GM12878 (cell line): ENCODE data around the gene TTF2. TPM values are rescaled to one million over a fixed set of nuclear protein-coding genes. Genes with fewer than 3 reads are reported as not detected.

Source experiments
- EED ChIP-seq: sonication (generic); IDR thresholded peaks from 2 replicates; pipeline ENCODE4 v1.6.1; 2016; ENCODE audit warnings: antibody characterized with exemption, low read depth
- LARP7 ChIP-seq: fragments of 450-650 bp; IDR thresholded peaks from 2 replicates; pipeline ENCODE4 v1.6.1; 2017; ENCODE audit warnings: mild to moderate bottlenecking
- MTA3 ChIP-seq: IDR thresholded peaks from 2 replicates; pipeline ENCODE4 v1.6.1; 2012; ENCODE audit warnings: low read length, inconsistent platforms, borderline replicate concordance
- SPI1 ChIP-seq: IDR thresholded peaks from 2 replicates; pipeline ENCODE4 v1.6.1; 2011; ENCODE audit warnings: low read depth, mild to moderate bottlenecking, low read length, moderate library complexity, borderline replicate concordance; ENCODE audit not compliant: insufficient read depth
- SRF ChIP-seq, 2 experiments: IDR thresholded peaks; 2 replicates each; pipeline ENCODE4 v1.6.1; 2011; ENCODE audit warnings: low read depth in 2 of 2, low read length in 2 of 2, mild to moderate bottlenecking in 1 of 2, moderate library complexity in 1 of 2
- polyA plus RNA-seq, 11 experiments: library from polyadenylated mRNA; depleted of rRNA in 4 of 11; unstranded in 6 of 11; stranded (reverse) in 5 of 11; fragments of >200 nt; fragmentation: Nextera tagmentation in 4 of 11; fragmentation: Illumina TruSeq in 1 of 11; extraction: Ambion mirVana in 4 of 11; extraction: Trizol in 1 of 11; gene quantifications; 1 replicate in 1 of 11; 2 replicates in 10 of 11; pipeline versions ENCODE4 v1.2.1 to v1.2.3, GENCODE V29; 2011 to 2016; ENCODE audit warnings: inconsistent platforms in 2 of 11, missing spikeins in 2 of 11, low read depth in 1 of 11
- total RNA-seq, 4 experiments: library from RNA; depleted of rRNA in 3 of 4; stranded (reverse); fragments of >200 nt in 3 of 4; fragmentation: Illumina TruSeq in 1 of 4; extraction: Trizol in 1 of 4; gene quantifications; 2 replicates each; pipeline versions ENCODE4 v1.2.1 to v1.2.3, GENCODE V29; 2013 to 2021
- TF ChIP-seq, protein P1 (sequence below): fragments of 150-350 bp; IDR thresholded peaks from 2 replicates; pipeline ENCODE4 v1.6.1; 2016; ENCODE audit warnings: low read depth, low read length
- TF ChIP-seq, protein P2 (sequence below): fragments of 450-650 bp; IDR thresholded peaks from 2 replicates; pipeline ENCODE4 v1.6.1; 2017; ENCODE audit warnings: mild to moderate bottlenecking, low read depth, inconsistent platforms; ENCODE audit not compliant: poor library complexity, severe bottlenecking
- TF ChIP-seq, protein P3 (sequence below): fragments of 450-650 bp; conservative IDR thresholded peaks from 2 replicates; pipeline ENCODE4 v1.6.1; 2017; ENCODE audit warnings: mild to moderate bottlenecking, moderate library complexity
- TF ChIP-seq, protein P4 (sequence below): fragments of 450-650 bp; IDR thresholded peaks from 2 replicates; pipeline ENCODE4 v1.6.1; 2018; ENCODE audit warnings: borderline replicate concordance, mild to moderate bottlenecking; ENCODE audit not compliant: partially characterized antibody
- TF ChIP-seq, protein P5 (sequence below): fragments of 450-650 bp; IDR thresholded peaks from 2 replicates; pipeline ENCODE4 v1.6.1; 2016; ENCODE audit warnings: mild to moderate bottlenecking
- TF ChIP-seq, protein P6 (sequence below): fragments of 150-350 bp; IDR thresholded peaks from 2 replicates; pipeline ENCODE4 v1.6.1; 2014; ENCODE audit warnings: mild to moderate bottlenecking, low read depth, low read length

The TTF2 gene
- total and polyA plus RNA-seq, 10 of the 15 experiments (the other 5 are each of a cell fraction or from before 2014, with no cell fraction given) = 17.7 to 134 (median 78.2) TPM

DNA sequence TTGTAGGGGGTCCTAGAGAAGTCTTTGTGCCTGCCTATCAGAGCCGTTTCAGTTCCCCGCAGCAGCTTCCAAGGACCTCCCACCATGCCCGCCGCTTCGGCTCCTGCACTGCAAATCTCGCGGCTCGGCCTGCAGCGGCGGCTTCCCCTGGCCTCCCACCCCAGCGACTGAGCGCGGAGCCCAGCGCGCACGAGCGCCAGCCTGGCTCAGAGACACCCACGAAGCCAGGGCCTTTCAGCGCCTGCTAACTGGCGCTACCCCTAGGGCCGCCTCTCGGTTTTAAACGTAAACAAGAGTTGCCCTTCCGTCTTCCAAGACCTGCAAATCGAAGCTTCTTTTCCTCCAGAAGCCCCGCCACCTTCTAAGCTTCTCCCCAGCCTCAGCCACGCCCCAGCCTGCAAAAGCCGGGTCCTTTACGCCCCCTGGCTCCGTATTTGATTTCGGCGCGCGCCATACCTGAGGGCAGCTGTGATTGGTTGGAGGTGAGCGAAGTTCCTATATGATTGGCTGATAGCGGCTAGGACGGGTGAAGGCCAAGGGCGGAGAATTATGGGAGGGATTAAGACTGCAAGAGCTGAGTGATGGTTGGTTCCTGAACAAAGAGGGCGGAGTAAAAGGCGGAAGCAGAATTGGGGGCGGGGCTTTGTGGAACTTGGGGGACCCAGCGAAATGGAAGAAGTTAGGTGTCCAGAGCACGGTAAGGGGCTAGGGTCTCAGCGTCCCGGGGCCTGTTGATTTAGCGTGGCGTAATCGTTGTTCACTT lies at the start of gene TTF2 (continued):
- TF ChIP-seq, protein P1, sequence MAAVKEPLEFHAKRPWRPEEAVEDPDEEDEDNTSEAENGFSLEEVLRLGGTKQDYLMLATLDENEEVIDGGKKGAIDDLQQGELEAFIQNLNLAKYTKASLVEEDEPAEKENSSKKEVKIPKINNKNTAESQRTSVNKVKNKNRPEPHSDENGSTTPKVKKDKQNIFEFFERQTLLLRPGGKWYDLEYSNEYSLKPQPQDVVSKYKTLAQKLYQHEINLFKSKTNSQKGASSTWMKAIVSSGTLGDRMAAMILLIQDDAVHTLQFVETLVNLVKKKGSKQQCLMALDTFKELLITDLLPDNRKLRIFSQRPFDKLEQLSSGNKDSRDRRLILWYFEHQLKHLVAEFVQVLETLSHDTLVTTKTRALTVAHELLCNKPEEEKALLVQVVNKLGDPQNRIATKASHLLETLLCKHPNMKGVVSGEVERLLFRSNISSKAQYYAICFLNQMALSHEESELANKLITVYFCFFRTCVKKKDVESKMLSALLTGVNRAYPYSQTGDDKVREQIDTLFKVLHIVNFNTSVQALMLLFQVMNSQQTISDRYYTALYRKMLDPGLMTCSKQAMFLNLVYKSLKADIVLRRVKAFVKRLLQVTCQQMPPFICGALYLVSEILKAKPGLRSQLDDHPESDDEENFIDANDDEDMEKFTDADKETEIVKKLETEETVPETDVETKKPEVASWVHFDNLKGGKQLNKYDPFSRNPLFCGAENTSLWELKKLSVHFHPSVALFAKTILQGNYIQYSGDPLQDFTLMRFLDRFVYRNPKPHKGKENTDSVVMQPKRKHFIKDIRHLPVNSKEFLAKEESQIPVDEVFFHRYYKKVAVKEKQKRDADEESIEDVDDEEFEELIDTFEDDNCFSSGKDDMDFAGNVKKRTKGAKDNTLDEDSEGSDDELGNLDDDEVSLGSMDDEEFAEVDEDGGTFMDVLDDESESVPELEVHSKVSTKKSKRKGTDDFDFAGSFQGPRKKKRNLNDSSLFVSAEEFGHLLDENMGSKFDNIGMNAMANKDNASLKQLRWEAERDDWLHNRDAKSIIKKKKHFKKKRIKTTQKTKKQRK = 0 out of 2 replicates have a peak, but pooled peaks have one; percentile 27
- TF ChIP-seq MTA3 (no peak), EED (no peak), SPI1 (peak; percentile 5; the same call in 1 of the 2 replicates), SRF (IDR thresholded peaks at IDR 0.05; ENCODE audit: low read depth in 2 of 2, low read length in 2 of 2) (0 out of 4 replicates have a peak, but pooled peaks of 1 of the 2 experiments have one; percentile 34), LARP7 (peak; percentile 85)
- TF ChIP-seq, protein P2, sequence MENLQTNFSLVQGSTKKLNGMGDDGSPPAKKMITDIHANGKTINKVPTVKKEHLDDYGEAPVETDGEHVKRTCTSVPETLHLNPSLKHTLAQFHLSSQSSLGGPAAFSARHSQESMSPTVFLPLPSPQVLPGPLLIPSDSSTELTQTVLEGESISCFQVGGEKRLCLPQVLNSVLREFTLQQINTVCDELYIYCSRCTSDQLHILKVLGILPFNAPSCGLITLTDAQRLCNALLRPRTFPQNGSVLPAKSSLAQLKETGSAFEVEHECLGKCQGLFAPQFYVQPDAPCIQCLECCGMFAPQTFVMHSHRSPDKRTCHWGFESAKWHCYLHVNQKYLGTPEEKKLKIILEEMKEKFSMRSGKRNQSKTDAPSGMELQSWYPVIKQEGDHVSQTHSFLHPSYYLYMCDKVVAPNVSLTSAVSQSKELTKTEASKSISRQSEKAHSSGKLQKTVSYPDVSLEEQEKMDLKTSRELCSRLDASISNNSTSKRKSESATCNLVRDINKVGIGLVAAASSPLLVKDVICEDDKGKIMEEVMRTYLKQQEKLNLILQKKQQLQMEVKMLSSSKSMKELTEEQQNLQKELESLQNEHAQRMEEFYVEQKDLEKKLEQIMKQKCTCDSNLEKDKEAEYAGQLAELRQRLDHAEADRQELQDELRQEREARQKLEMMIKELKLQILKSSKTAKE = peak; percentile 33
- TF ChIP-seq, protein P3, sequence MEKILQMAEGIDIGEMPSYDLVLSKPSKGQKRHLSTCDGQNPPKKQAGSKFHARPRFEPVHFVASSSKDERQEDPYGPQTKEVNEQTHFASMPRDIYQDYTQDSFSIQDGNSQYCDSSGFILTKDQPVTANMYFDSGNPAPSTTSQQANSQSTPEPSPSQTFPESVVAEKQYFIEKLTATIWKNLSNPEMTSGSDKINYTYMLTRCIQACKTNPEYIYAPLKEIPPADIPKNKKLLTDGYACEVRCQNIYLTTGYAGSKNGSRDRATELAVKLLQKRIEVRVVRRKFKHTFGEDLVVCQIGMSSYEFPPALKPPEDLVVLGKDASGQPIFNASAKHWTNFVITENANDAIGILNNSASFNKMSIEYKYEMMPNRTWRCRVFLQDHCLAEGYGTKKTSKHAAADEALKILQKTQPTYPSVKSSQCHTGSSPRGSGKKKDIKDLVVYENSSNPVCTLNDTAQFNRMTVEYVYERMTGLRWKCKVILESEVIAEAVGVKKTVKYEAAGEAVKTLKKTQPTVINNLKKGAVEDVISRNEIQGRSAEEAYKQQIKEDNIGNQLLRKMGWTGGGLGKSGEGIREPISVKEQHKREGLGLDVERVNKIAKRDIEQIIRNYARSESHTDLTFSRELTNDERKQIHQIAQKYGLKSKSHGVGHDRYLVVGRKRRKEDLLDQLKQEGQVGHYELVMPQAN = peak; percentile 99
- TF ChIP-seq, protein P4, sequence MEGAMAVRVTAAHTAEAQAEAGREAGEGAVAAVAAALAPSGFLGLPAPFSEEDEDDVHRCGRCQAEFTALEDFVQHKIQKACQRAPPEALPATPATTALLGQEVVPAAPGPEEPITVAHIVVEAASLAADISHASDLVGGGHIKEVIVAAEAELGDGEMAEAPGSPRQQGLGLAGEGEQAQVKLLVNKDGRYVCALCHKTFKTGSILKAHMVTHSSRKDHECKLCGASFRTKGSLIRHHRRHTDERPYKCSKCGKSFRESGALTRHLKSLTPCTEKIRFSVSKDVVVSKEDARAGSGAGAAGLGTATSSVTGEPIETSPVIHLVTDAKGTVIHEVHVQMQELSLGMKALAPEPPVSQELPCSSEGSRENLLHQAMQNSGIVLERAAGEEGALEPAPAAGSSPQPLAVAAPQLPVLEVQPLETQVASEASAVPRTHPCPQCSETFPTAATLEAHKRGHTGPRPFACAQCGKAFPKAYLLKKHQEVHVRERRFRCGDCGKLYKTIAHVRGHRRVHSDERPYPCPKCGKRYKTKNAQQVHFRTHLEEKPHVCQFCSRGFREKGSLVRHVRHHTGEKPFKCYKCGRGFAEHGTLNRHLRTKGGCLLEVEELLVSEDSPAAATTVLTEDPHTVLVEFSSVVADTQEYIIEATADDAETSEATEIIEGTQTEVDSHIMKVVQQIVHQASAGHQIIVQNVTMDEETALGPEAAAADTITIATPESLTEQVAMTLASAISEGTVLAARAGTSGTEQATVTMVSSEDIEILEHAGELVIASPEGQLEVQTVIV = peak; percentile 73
- TF ChIP-seq, protein P5, sequence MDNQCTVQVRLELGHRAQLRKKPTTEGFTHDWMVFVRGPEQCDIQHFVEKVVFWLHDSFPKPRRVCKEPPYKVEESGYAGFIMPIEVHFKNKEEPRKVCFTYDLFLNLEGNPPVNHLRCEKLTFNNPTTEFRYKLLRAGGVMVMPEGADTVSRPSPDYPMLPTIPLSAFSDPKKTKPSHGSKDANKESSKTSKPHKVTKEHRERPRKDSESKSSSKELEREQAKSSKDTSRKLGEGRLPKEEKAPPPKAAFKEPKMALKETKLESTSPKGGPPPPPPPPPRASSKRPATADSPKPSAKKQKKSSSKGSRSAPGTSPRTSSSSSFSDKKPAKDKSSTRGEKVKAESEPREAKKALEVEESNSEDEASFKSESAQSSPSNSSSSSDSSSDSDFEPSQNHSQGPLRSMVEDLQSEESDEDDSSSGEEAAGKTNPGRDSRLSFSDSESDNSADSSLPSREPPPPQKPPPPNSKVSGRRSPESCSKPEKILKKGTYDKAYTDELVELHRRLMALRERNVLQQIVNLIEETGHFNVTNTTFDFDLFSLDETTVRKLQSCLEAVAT = no peak; the same call in 1 of the 2 replicates
- TF ChIP-seq, protein P6, sequence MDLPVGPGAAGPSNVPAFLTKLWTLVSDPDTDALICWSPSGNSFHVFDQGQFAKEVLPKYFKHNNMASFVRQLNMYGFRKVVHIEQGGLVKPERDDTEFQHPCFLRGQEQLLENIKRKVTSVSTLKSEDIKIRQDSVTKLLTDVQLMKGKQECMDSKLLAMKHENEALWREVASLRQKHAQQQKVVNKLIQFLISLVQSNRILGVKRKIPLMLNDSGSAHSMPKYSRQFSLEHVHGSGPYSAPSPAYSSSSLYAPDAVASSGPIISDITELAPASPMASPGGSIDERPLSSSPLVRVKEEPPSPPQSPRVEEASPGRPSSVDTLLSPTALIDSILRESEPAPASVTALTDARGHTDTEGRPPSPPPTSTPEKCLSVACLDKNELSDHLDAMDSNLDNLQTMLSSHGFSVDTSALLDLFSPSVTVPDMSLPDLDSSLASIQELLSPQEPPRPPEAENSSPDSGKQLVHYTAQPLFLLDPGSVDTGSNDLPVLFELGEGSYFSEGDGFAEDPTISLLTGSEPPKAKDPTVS = no peak
